Femur (tissue), 1 donor: ENCODE measurements around the gene HEATR9.

Source experiments
- DNase-seq: peaks from one replicate; pipeline ENCODE4 v3.0.0-alpha.2; 2017

The HEATR9 gene

GRCh38 chr17:35808240-35808961 lies 60.3 kb downstream of the HEATR9 start:
- DNase-seq, result no peak

GRCh38 chr17:35807371-35808144 lies 61.1 kb downstream of the HEATR9 start:
- DNase-seq, result no peak
